Bronchial smooth muscle cell (primary cell): ENCODE data around the gene ACTRT2. TPM values are rescaled to one million over a fixed set of nuclear protein-coding genes. Genes with fewer than 3 reads are reported as not detected.

ENCODE experiments used
- total RNA-seq: library from RNA; depleted of rRNA; stranded (reverse); fragments of >200 nt; gene quantifications from 2 replicates; pipeline ENCODE4 v1.2.1, GENCODE V29; 2014

The ACTRT2 gene
- total RNA-seq = not detected in 2 replicates

GRCh38 chr1:3021233-3021671, at the start of gene ACTRT2:
TSS of gene ACTRT2 (plus strand) at chr1:3021467. CDS start at chr1:3021687, 220 bp downstream.

GRCh38 chr1:3068564-3069431, 47.5 kb downstream of the ACTRT2 start, which contains the start of gene PRDM16:
TSS of gene PRDM16 (plus strand) at chr1:3069203. CDS start at chr1:3069260, 57 bp downstream.

Other genes starting within 250 kb of the ACTRT2 start
- gene TTC34, start 219.8 kb upstream of the ACTRT2 start, total RNA-seq = 0.16 and 0.17 TPM in 2 replicates
- gene PRDM16, start 47.7 kb downstream of the ACTRT2 start, total RNA-seq = 0.79 and 1.8 TPM in 2 replicates